HG03135 (cell line): ENCODE measurements around the gene CAPRIN2.

ENCODE experiments used
- ATAC-seq: cut with Tn5 transposase; IDR thresholded peaks from one replicate; pipeline ENCODE4 v1.9.1; 2021; ENCODE audit warnings: mild to moderate bottlenecking, moderate library complexity; ENCODE audit not compliant: unreplicated experiment

CAPRIN2 gene

GRCh38 chr12:30763053-30763452 is 8.3 kb upstream of the CAPRIN2 start:
- no peak for ATAC-seq

GRCh38 chr12:30761730-30762129 is 7.0 kb upstream of the CAPRIN2 start:
- no peak for ATAC-seq

GRCh38 chr12:30757316-30757715 is 2.6 kb upstream of the CAPRIN2 start:
- ATAC-seq, result no peak

GRCh38 chr12:30756074-30756473 is 1.3 kb upstream of the CAPRIN2 start:
- no peak for ATAC-seq

- no peak for ATAC-seq
Observed at GRCh38 chr12:30755395-30755762, 628 bp upstream of the CAPRIN2 start.

- peak; percentile 39 for ATAC-seq
Observed at GRCh38 chr12:30754383-30754749, 385 bp downstream of the CAPRIN2 start.

- ATAC-seq, result no peak
Observed at GRCh38 chr12:30753751-30754382, 884 bp downstream of the CAPRIN2 start.

- ATAC-seq, result no peak
Observed at GRCh38 chr12:30753233-30753632, 1.5 kb downstream of the CAPRIN2 start.

GRCh38 chr12:30752255-30752654 is 2.5 kb downstream of the CAPRIN2 start:
- no peak for ATAC-seq

GRCh38 chr12:30748147-30748546 is 6.6 kb downstream of the CAPRIN2 start:
- ATAC-seq, result no peak

GRCh38 chr12:30746190-30746589 is 8.6 kb downstream of the CAPRIN2 start:
- ATAC-seq, result no peak

- ATAC-seq, result no peak
Observed at GRCh38 chr12:30744321-30744720, 10.4 kb downstream of the CAPRIN2 start.

GRCh38 chr12:30740274-30740673 is 14.5 kb downstream of the CAPRIN2 start:
- no peak for ATAC-seq

GRCh38 chr12:30739020-30739419 is 15.7 kb downstream of the CAPRIN2 start:
- no peak for ATAC-seq

- ATAC-seq, result no peak
Observed at GRCh38 chr12:30732954-30733637, 21.7 kb downstream of the CAPRIN2 start.

GRCh38 chr12:30730011-30730410 is 24.7 kb downstream of the CAPRIN2 start:
- ATAC-seq, result no peak

- no peak for ATAC-seq
Observed at GRCh38 chr12:30729547-30729946, 25.2 kb downstream of the CAPRIN2 start.

- no peak for ATAC-seq
Observed at GRCh38 chr12:30726647-30727046, 28.1 kb downstream of the CAPRIN2 start.

GRCh38 chr12:30725739-30726138 is 29.0 kb downstream of the CAPRIN2 start:
- ATAC-seq, result no peak

- ATAC-seq, result no peak
Observed at GRCh38 chr12:30719060-30719459, 35.7 kb downstream of the CAPRIN2 start.

- ATAC-seq, result no peak
Observed at GRCh38 chr12:30707613-30708342, 47.0 kb downstream of the CAPRIN2 start.

- no peak for ATAC-seq
Observed at GRCh38 chr12:30706476-30706875, 48.3 kb downstream of the CAPRIN2 start.
